DOHH2 (cell line): Measurements from ENCODE around the gene TBL1XR1.

Source experiments
- CTCF ChIP-seq: fragments of 200-600 bp; sonication (generic); IDR thresholded peaks from one replicate; pipeline ENCODE4 v1.5.1; 2014; ENCODE audit warnings: antibody characterized with exemption, mild to moderate bottlenecking, low read depth, low read length; ENCODE audit not compliant: poor library complexity, severe bottlenecking
- EZH2phosphoT487 ChIP-seq: fragments of 200-600 bp; sonication (generic); IDR thresholded peaks from 2 replicates; pipeline ENCODE4 v1.6.1; 2017; ENCODE audit warnings: borderline replicate concordance, mild to moderate bottlenecking, antibody characterized with exemption, low read length, moderate library complexity, mixed read lengths

- TF ChIP-seq CTCF (no peak), EZH2phosphoT487 (no peak)
Measured at GRCh38 chr3:177037241-177037640, 160.0 kb downstream of the TBL1XR1 start.
